Endothelial cell of umbilical vein (primary cell): ENCODE measurements around the gene GPR32.

ENCODE experiments used
- CTCF ChIP-seq, 2 donors: IDR thresholded peaks; 1 replicate in 1 of 2; 2 replicates in 1 of 2; pipeline ENCODE4 v1.5.1; 2011; ENCODE audit warnings: low read length in 2 of 2, mild to moderate bottlenecking in 2 of 2, moderate library complexity in 2 of 2, control low read depth in 1 of 2, inconsistent platforms in 1 of 2, low read depth in 1 of 2; ENCODE audit not compliant: insufficient read depth in 1 of 2; ENCODE audit errors: extremely low read depth in 1 of 2
- EZH2 ChIP-seq: IDR thresholded peaks from 2 replicates; pipeline ENCODE4 v1.6.1; 2012; ENCODE audit warnings: borderline replicate concordance, low read depth, mild to moderate bottlenecking, moderate library complexity, low read length, inconsistent platforms; ENCODE audit not compliant: severe bottlenecking
- FOS ChIP-seq: IDR thresholded peaks from 2 replicates; pipeline ENCODE4 v1.6.1; 2011; ENCODE audit warnings: mild to moderate bottlenecking, low read length, moderate library complexity, borderline replicate concordance; ENCODE audit not compliant: insufficient read depth
- GATA2 ChIP-seq: IDR thresholded peaks from 2 replicates; pipeline ENCODE4 v1.7.0; 2011; ENCODE audit warnings: low read depth, mild to moderate bottlenecking, moderate library complexity, mixed read lengths, low read length; ENCODE audit not compliant: insufficient read length, insufficient read depth
- MAX ChIP-seq: IDR thresholded peaks from 2 replicates; pipeline ENCODE4 v1.6.1; 2011; ENCODE audit not compliant: insufficient read depth, insufficient read length
- MYC ChIP-seq: IDR thresholded peaks from one replicate; pipeline ENCODE4 v1.6.1; 2011; ENCODE audit warnings: mild to moderate bottlenecking, low read depth, low read length
- POLR2A ChIP-seq: IDR thresholded peaks from 2 replicates; pipeline ENCODE4 v1.6.1; 2012; ENCODE audit warnings: low read depth, mild to moderate bottlenecking, control low read depth, low read length
- POLR2AphosphoS5 ChIP-seq: IDR thresholded peaks from 2 replicates; pipeline ENCODE4 v1.6.1; 2012; ENCODE audit warnings: low read depth, mild to moderate bottlenecking, control low read depth, low read length, moderate library complexity; ENCODE audit not compliant: insufficient read depth

GRCh38 chr19:50803633-50804419 lies 33.6 kb downstream of the GPR32 start:
- TF ChIP-seq CTCF (IDR thresholded peaks at IDR 0.05; ENCODE audit: extremely low read depth in 1 of 2, insufficient read depth in 1 of 2, low read depth in 1 of 2, low read length in 2 of 2) (no peak), POLR2A (no peak), POLR2AphosphoS5 (no peak), EZH2 (no peak), FOS (no peak), MAX (no peak), GATA2 (no peak), MYC (no peak)
